Stimulated activated CD4-positive, alpha-beta T cell treated with anti-CD3 and anti-CD28 coated beads, TNF-alpha, amount 100 ng/mL, for 4 hours (primary cell): Measurements from ENCODE around the gene AKR1C3.
"Not testable (repeated sequence)": the region's sequence is repeated elsewhere in the genome, so short reads cannot be mapped to it uniquely, and the experiment has no call there.

Experiments
- DNase-seq, 3 experiments: peaks; one replicate each; pipeline ENCODE4 v3.0.0-alpha.2; 2020; ENCODE audit warnings: low read depth in 3 of 3

Gene AKR1C3

GRCh38 chr10:5094265-5095205 lies at the start of gene AKR1C3:
AKR1C3 (plus strand) TSS chr10:5094414; CDS start chr10:5094445, 31 bp downstream.
- no peak for DNase-seq

GRCh38 chr10:5045095-5045494 lies 49.1 kb upstream of the AKR1C3 start:
- DNase-seq = no peak

GRCh38 chr10:5046410-5046809 lies 47.8 kb upstream of the AKR1C3 start:
- DNase-seq = no peak

- DNase-seq = not testable (repeated sequence)
Measured at GRCh38 chr10:5047055-5047454, 47.2 kb upstream of the AKR1C3 start.

- DNase-seq = no peak
Measured at GRCh38 chr10:5047912-5048628, 46.1 kb upstream of the AKR1C3 start.

- DNase-seq = not testable (repeated sequence)
Measured at GRCh38 chr10:5052951-5053500, 41.2 kb upstream of the AKR1C3 start.

GRCh38 chr10:5054831-5055230 lies 39.4 kb upstream of the AKR1C3 start:
- not testable (repeated sequence) for DNase-seq

- not testable (repeated sequence) for DNase-seq
Measured at GRCh38 chr10:5059267-5059666, 34.9 kb upstream of the AKR1C3 start.

GRCh38 chr10:5060791-5061190 lies 33.4 kb upstream of the AKR1C3 start:
- not testable (repeated sequence) for DNase-seq

GRCh38 chr10:5064656-5065055 lies 29.6 kb upstream of the AKR1C3 start:
- DNase-seq = no peak

GRCh38 chr10:5068274-5068984 lies 25.8 kb upstream of the AKR1C3 start:
- DNase-seq = no peak

GRCh38 chr10:5070648-5071410 lies 23.4 kb upstream of the AKR1C3 start:
- DNase-seq = no peak

GRCh38 chr10:5071411-5072198 lies 22.6 kb upstream of the AKR1C3 start:
- DNase-seq = no peak

- DNase-seq = no peak
Measured at GRCh38 chr10:5073659-5074058, 20.6 kb upstream of the AKR1C3 start.

GRCh38 chr10:5076615-5077014 lies 17.6 kb upstream of the AKR1C3 start:
- DNase-seq = no peak

GRCh38 chr10:5078547-5079180 lies 15.6 kb upstream of the AKR1C3 start:
- DNase-seq = no peak

- no peak for DNase-seq
Measured at GRCh38 chr10:5079306-5079830, 14.8 kb upstream of the AKR1C3 start.

GRCh38 chr10:5079836-5080235 lies 14.4 kb upstream of the AKR1C3 start:
- no peak for DNase-seq

GRCh38 chr10:5081091-5081490 lies 13.1 kb upstream of the AKR1C3 start:
- DNase-seq = no peak
